GM21786 (cell line): ENCODE results near the gene C4orf50.

Experiments
- ATAC-seq: cut with Tn5 transposase; IDR thresholded peaks from one replicate; pipeline ENCODE4 v1.9.1; 2021; ENCODE audit not compliant: unreplicated experiment

The C4orf50 gene

DNA sequence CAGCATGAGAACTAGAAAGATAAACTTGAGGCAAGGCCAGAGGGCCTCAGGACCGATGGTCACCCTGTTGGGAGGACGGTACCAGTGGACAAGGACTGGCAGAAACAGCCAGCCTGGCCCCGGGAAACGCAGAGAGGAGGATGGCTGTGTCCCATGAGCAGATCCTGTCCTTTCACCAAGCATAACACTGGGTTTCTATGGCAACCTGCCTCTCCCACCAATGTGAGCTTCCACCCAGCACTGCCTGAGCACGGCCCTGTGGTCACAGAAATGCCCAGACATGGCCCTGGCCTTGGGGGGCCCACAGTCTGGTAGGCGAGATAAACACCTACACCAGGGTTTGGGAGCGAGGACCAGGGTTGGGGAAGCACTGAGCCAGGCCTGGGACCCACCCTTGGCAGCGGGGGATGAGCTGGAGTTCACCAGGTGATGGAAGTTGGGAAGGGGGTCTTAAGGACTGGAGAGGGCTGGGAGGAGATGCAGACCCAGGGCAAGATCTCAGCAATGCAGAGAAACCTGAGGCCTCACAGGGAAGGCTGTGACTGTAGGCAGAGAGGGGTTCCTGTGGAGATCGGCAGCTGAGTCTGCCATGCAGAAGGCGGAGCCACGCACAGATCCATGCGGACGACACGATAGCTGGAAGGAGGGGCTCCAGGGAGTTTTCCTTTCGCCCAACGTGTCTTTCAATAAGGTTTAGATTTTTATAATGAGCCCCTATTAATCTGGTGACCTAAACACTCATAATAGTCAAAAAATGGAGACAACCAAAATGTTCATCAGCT, 92.6 kb downstream of the C4orf50 start:
- no peak for ATAC-seq

DNA sequence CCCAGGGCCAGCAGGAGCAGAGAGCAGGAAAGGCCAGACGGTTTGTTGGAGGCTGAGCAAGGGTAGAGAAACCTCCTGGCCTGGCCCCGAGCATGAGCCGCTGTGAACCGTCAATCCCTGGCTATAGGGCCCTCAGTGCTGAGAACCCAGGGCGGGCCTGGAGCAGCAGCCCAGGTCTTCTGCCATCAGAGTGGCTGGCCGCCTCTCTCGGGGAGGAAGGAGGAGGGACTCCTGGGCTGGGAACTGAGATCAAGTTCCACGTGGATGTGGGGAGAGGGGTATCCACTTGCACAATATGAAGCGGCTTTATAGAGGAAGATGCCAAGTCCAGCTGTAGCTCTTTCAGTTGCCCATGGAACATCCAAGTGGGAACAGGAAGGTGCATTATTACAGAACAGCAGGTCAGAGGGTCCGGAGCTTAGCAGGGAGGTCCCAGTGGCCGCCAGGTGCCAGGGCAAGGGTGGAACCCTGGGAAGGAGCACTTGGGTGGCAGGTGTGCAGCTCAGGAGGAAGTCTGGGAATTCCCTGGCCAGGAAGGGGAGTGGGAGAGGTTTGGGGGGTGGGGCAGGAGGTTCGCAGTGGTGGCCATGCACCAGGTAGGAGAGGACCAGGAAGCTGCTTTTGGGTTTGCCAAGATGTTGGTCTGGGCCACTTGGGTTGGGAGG, 93.6 kb downstream of the C4orf50 start:
- ATAC-seq, result no peak

DNA sequence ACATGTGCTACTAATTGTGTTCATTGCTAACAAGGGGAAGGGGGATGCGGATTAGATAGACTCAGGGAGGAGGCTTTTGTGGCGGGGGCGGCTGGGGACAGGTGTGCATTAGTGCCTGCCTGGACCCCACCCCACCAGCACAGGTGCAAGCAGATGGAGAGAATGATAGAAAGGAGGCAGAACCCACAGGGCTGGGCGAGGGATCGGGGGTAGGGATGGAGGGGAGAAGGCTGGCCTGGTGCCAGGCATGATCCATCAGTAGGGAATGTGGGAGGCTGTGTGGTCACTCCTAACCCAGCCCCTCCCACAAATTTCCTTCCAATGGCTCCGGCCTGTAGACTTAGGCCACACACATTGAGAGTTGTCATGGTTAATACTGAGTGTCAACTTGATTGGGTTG, 94.9 kb downstream of the C4orf50 start:
- no peak for ATAC-seq

DNA sequence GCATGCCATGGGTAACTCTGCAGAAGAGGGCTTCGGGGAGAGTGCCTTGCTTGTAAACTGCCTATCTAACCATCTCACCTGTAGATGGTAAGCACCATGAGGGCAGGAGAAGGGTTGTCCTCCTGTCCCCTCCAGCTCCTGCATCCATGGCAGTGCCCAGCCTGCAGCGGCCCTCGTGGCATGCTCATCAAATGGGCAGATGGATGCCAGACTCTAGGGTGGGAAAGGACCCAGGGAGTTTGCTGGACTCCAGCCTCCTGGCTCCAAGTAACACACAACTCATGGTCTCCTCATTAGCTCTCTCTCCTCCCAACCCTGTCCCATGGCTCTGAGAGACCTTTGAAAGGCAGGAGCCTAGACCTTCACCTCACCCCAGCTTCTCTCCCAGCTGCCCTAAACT, 95.7 kb downstream of the C4orf50 start:
- no peak for ATAC-seq

DNA sequence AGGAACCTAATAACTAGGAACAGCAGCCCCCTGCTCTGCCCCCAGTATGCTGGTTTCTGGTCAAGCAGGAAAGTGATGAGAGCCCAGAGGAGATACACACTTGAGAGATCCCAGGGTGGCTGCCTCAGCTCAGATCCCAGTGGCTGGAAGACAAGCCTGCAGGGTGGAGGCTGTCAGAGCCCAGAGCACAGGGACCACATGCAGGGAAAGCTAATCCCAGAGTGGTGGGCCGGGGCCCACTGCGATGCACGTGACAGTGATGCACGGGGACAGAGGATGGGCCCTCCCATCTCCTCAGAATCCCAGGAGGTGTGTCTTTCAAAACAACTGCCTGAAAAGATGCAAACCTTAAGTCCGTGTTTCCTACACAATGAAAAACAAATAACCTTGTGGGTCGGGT, 96.2 kb downstream of the C4orf50 start:
- no peak for ATAC-seq

DNA sequence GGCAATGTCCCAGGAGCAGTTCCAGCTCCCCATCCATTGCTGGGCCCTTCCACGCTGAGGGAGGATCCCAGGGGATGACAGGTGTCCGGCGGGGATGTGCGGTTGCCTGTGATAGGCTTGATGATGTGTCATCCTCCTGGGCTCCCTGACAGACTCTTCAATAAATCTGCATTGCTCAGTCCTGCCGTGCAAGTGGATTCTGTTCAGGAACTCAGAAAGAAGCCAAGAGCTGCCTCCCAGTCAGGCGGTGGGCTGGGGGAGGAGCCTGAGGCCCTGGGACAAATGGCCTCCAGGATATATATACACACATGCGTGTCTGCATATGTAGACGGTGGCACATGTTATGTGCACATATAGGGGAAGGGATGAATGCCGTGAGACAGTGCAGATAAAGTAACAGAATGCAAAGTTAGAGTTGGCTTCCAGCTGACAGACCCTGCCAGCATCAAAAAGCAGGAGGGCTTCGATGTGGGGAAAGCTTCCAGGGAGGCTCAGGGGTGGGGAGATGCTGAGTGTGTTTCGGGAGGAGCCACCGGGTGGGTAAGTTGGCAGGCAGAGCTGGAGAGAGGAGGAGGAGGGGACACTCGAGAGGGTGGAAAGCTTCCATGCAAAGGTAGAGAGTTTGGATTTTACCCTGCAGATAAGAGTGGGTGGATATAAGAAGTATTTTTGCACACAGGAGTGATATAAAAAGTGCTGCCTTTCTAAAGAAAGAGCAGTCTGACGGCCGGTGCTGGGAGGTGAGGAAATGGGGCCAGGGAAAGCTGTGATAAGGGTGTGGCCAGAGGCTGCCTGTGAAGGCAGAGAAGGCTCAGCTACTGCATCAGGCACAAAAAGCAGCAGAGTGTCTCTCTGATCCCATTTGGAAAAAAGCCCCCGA, 96.9 kb downstream of the C4orf50 start:
- ATAC-seq, result no peak

DNA sequence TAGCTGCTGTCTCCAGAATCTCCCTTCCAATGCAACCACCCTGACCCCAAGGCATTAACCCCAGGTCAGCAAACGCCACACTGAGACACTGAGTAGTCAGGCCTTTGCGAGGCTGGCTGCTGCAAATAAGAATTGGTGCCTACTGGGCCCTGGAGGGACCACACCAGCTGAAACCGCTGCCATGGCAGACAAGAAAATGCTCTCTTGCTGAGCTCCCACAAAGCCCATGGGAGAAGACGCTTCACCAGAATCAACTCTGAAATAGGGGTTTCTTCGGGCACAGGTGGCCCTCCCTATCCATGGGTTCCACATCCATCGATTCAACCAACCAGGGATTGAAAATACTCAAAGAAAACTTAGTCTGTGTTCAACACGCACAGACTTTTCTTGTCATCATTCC, 98.7 kb downstream of the C4orf50 start:
- ATAC-seq, result no peak

DNA sequence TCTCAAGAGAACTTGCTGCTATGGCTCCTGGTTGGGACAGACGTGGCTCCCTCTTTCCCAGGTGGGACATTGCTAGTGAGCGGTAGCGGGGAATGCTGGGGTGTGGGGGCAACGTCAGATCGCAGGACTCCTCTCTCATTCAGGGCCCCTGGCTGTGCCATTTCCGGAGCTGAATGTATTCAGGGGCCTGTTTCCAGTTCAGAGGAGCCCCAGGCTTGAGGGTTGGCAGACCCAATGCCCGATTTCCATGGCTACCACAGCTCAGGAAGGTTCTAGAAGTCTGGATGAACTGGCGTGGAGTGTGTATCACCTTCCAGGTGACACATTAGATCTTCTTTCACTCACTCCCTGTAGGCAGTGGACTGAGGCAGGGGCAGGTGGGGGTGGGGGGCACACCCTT, 99.2 kb downstream of the C4orf50 start:
- no peak for ATAC-seq

DNA sequence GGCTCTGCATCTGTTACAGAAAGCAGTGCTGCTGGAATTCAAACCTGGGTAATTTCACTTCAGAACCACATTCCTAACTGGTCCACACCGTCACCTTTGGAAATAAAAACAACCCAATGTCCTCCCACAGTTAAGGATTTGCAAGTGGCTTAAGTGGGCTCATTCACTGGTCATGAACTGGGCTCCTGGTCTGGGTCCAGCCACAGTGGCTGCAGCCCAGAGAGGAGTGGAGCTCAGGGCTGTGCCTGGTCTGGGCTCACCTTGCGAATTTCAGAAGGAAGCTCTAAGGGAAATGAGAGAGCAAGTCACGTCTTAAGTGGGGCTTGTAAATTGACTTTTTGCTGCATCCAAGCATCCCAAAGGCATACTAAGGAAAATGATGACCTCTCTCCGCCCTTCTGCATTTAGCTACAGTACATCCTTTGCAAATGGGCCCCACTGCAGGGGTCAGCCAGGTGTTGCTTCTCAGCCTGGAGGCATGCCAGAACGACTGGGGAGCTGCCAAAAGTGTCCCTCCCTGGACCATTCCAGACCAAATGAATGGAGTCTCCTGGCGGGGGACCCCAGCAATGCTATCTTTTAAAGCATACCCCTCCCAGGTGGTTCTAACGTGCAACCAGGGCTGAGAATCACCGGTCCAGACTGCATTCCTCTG, 99.8 kb downstream of the C4orf50 start:
- no peak for ATAC-seq

DNA sequence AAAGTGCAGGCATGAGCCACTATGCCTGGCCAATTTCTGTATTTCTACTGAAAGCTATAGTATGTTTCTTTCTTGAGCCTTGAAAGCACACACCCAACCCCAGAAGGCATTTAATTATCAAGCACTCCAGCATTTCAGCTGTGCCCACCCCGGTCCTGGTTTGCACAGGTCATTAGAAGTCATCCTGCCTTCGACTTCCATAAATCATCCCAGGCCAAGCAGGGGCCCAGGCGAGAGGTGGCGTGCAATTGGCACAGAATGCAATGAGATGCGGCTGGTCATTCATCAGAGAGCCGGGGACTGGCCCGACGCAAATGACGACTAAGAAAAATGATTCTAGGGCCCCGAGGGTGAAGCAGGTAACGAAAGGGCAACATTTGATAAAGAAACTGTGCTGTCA, 100.6 kb downstream of the C4orf50 start:
- ATAC-seq, result no peak

DNA sequence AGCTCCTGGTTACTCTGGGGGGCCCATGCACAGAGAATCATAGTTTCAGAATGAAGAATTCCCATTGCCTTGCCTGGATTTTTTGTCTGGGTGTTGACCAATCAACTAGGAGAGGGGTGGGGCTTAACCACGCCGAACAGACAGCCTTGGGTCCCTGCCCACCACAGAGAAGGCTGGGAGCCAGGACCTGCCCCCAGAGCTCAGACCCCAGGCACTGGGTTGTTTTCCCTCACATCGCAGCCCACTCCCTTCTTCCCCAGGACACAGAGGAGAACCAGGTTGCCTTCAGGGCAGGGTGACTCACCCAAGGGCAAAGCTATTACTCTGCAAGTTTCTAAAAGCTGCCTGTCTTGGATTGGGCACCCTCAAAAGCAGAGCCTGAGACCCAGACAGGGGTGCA, 102.0 kb downstream of the C4orf50 start:
- no peak for ATAC-seq

DNA sequence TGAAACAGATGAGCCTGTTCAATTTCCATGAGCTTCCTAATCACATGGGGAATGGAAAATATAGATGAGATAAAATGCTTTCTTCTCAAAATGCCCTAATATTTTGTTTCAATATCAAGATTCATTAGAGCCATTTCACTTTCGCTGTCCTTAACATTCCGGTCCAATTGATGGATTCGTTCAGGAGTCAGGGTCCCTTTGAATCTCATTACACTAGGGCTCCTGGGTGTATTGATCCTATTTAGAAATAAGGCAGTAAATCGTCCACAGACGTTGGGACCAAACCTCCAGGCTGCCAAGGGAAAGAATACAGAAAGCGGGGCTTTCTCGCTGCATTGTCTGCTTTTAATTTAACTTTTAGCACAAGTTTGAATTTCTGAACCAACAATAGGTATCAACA, 104.8 kb downstream of the C4orf50 start:
- no peak for ATAC-seq

DNA sequence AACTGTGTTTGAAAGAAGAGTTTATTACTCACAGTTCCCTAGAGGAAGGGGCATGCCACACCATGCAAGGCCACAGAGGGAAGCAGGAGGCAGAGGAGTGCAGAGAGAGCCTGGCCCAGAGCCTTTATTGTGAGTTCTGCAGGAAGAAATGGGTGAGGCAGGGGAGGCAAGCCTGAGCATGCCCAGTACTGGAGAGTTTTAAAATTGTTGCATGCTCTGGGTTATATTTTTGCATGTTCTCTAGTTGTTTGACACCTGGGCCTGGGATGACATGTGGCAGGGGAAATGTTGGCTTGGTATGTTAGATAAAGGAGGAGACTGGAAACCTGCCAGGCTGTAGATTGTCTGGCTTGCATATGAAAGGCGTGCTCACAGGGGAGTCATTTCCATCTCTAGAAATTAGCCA, 105.6 kb downstream of the C4orf50 start:
- ATAC-seq, result no peak

DNA sequence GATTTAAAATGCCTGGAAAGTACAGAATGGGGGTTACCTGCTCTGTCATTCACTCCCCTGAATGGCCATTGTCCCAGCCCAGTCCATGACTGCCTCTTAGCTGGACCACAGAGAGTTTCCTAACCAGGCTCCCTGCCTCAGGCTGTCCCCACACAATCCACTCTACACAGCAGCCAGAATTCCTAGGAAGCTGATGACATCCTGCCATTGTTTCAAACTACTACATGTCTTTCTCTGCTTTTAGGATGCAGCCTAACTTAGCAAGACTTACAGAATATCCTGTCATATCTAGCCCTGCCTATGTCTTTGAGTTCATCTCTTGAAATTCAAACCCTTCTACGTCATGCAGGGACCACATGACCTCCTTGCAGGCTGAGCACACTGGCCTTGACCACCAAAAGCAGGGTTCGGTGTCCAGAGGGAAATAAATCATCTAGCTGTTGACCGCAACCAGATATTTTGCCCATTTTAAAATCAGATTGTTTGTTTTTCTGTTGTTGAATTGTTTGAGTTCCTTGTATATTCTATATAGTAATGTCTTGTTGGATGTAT, 109.3 kb downstream of the C4orf50 start:
- ATAC-seq, result no peak

DNA sequence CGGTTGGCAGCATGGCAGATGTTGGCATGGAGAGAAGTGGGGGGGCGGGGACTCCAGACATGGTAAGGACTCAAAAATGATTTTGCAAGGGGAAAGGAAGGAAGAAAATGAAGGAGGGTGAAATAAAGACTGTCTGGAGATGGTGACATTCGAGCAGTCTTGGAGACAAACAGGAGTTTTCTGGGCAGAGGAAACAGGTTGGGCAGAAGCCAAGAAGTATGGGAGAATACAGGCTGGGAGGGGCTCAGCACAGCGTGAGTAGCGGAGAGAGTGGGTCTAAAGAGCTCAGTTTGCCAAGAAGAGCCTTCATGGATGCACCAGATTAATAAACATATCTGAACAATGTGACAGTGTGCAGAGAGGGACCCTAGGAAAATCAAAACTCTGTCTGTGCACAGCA, 112.0 kb downstream of the C4orf50 start:
- no peak for ATAC-seq

DNA sequence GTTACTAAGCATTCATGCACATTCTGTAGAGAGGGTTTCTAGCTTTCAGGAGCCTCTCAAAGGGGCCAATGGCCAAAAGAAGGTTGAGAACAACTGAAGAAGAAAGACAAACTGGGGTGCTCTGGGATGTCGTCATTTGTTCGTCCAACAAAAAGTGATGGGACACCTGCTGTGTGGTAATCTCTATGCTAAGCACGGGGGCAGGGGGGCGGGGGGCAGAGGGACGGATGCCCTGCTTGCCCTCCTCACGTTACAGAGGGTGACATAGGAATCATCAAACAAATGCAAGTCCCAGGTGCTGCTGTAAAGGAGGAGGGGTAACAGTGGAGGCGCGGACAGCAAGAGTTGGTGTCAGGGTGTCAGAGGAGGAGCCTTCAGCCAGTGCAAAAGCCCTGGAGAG, 112.5 kb downstream of the C4orf50 start:
- ATAC-seq, result no peak

DNA sequence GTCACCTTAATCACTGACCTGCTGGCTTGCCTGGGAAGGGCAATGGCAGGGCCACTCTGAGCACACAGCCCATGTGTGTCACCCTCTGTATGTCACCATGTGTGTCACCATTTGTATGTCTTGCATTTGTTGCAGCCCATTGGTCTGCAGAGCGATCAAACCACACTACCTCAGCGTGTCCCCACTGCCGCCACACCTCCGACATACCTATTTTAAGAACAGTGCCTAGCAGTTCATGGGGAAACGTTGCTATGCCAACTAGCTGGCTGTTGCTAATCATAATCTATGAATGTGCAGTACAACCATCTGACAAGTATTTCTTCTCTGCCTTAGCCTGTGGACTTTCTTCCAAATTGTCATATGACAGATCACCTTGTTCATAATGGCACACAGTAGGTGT, 117.4 kb downstream of the C4orf50 start:
- ATAC-seq, result no peak

DNA sequence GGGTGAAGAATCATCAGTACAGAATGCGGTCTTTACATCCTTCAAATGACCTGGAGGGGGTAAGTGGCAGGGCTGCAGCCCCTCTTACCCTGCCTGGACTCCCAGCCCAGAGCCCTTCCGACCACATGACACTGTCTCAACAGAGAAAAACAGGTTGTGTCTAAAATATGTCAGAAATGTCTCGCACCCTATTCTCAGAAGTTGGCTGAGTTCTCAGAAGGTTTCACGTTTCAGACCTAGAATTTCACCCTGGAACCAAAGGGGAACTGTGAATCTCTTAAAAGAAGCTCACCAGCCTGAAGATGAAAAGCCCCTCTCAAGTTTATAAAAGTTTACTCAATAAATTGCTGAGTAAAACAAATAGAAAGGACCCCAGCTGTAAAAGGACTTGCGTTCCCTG, 118.3 kb downstream of the C4orf50 start:
- ATAC-seq, result no peak

DNA sequence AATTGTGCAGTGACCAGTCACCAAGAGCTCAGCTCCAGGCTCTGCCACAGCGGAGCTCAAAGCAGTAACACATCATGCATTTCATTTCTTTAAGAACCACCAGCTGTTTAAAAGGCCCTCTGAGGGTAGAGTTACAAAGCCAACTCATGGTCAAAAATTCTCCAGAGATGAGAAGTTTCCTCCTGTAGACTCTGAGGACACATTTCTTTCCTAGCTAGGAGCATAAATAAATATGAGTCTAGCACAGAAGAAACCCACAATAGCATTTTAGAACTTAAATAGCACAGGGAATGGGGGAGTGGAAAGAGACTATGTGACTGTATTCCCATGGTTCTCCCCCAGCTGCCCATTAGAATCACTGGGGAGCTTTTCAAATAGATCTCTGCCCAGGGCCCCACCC, 118.8 kb downstream of the C4orf50 start:
- no peak for ATAC-seq

DNA sequence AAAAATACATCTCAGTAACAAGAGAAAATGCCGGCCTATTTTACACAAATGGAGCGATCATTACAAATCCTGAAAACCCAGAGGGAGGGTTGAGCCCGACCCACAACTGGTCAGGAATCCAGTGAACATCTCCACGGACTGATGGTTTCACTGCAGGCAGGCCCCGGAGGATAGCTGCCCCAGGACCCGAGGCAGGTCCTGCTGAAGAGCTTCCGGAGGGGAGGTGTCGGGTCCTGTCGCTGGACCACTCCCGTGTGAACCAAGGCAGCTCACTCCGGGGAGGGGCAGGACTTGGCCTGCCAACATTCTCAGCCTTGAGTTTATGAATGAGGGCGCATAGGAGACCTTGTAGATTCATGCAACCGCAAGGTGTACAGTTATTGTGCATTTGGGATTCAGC, 120.6 kb downstream of the C4orf50 start:
- ATAC-seq, result no peak

DNA sequence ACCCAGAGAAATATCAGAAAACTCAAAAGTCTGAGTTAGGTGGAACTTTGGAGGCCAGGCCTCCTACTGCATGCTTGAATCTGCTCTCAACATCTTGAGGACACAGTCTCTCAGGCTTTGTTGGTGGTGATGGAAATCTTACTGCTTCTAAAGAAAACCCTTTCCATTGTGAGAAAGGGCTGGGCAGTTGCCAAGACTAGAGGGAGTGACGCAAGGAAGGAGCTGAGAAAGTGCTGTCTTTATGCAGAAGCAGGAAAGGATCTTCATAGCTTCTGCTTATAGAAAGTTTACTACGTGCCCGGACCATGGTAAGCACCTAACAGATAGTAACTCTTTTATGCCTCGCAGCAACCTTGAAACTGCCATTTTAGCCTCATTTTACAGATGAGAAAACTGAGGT, 122.9 kb downstream of the C4orf50 start:
- no peak for ATAC-seq
